Measurements from ENCODE around the gene CEP170.

DNA sequence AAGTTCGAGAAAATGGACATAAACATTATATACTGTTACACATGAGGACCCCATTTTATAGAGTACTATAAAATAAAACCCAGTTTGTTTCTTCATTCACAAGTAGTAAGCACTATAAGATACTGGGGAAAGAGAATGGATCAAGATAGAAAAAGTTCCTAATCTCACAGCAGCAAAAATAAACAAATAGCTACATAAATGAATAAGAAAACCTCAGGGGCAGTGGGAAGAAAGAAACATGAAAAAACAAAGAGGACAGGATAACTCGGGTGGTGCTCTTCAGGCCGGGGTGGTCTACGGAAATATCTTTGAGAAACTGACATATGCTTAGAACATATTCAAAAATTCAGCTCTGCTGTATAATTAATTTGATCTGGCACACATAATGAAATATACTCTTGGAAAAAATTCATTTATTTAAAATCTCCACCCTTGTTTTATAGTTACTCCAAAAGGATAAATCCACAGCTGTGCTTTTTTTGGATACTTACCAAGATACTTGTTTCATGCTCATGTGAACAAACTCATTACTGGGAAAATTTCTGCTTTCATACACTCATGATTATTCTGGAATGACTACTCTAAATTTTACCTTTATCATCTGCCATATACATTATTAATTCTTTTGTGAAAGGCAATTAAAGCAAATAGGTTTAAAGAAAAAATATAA, 20.0 kb downstream of the CEP170 start:
- no peak for TF ChIP-seq CTCF (IDR thresholded peaks at IDR 0.05; ENCODE audit: low read length)
- TF ChIP-seq EZH2 (optimal IDR thresholded peaks at IDR 0.05; ENCODE audit: low read depth, low read length) = no peak
- no peak for TF ChIP-seq EZH2phosphoT487 (IDR thresholded peaks at IDR 0.05; ENCODE audit: low read length)
